ENCODE results near the gene FAM53C. TPM values are rescaled to one million over a fixed set of nuclear protein-coding genes. Genes with fewer than 3 reads are reported as not detected.

The FAM53C gene
- total and polyA plus RNA-seq, 5 donors from 2014 or later, result 20.4 to 57.0 (median 27.9) TPM

GRCh38 chr5:138360941-138361452 lies 22.9 kb downstream of the FAM53C start:
- ATAC-seq (ENCODE audit: low read depth in 2 of 2), result no peak
- peak overlapping the region in 2 of 3 donors; percentile 3 to 74 for H3K27ac Mint-ChIP-seq
- H3K4me1 ChIP-seq (ENCODE audit: control insufficient read depth, insufficient read depth, low read length, poor library complexity, severe bottlenecking), result peaks cover 9% of the 10 kb centered on the region
- no peaks in the 10 kb centered on the region for H3K9me3 ChIP-seq (ENCODE audit: control insufficient read depth in 2 of 2, low read length in 2 of 2)
- no peak for DNase-seq
- H3K9me3 Mint-ChIP-seq, result no peaks in the 10 kb centered on the region
- H3K36me3 Mint-ChIP-seq, result peaks cover 10% of the 10 kb centered on the region
- H3K27me3 Mint-ChIP-seq, result no peaks in the 10 kb centered on the region
- no peaks in the 10 kb centered on the region for H3K36me3 ChIP-seq (ENCODE audit: control insufficient read depth, insufficient read depth, low read length)
- no peak overlapping the region for H3K4me3 ChIP-seq (ENCODE audit: low read depth, low read length)
- H3K27ac ChIP-seq (ENCODE audit: insufficient read depth, low read length, poor library complexity, severe bottlenecking), result no peak overlapping the region
- no peaks in the 10 kb centered on the region for H3K27me3 ChIP-seq (ENCODE audit: control insufficient read depth, insufficient read depth, low read length)
- H3K4me1 Mint-ChIP-seq, result peaks cover 33 to 54% (median 40%) of the 10 kb centered on the region in 4 donors
- H3K4me3 Mint-ChIP-seq, result peak overlapping the region; percentile 3 to 83 (median 66)

DNA sequence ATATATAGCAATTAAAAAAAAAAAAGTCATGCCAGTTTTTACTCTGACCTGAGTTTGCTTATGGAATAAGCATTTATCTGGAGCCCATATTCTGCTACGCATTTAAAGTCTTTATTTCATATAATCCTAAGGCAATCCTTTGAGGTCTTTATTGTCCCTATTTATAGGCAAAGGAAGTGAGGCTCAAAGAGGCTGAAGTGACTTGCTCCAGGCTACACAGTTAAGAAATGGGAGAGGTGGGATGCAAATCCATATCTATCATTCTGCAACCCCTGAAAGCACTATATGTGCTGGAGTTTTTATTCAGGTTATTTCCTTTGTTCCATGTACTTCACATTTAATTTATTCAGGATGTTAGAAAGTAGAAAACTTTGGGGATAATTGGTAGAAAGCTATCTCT lies 26.5 kb downstream of the FAM53C start:
- Histone ChIP-seq H3K27ac (ENCODE audit: insufficient read depth, low read length, poor library complexity, severe bottlenecking) (no peak overlapping the region), H3K9me3 (ENCODE audit: control insufficient read depth in 2 of 2, low read length in 2 of 2) (no peaks in the 10 kb centered on the region), H3K36me3 (ENCODE audit: control insufficient read depth, insufficient read depth, low read length) (no peaks in the 10 kb centered on the region), H3K4me1 (ENCODE audit: control insufficient read depth, insufficient read depth, low read length, poor library complexity, severe bottlenecking) (peaks cover 22% of the 10 kb centered on the region), H3K4me3 (ENCODE audit: low read depth, low read length) (no peak overlapping the region), H3K27me3 (ENCODE audit: control insufficient read depth, insufficient read depth, low read length) (no peaks in the 10 kb centered on the region)
- no peaks in the 10 kb centered on the region for H3K27me3 Mint-ChIP-seq
- no peak overlapping the region for H3K27ac Mint-ChIP-seq
- no peak overlapping the region for H3K4me3 Mint-ChIP-seq
- H3K9me3 Mint-ChIP-seq, result peaks cover 0 to 1% (median 0%) of the 10 kb centered on the region in 7 donors
- ATAC-seq (ENCODE audit: low read depth in 2 of 2) (no peak), DNase-seq (no peak)
- H3K4me1 Mint-ChIP-seq, result peaks cover 52 to 70% (median 55%) of the 10 kb centered on the region in 4 donors
- peaks cover 12% of the 10 kb centered on the region for H3K36me3 Mint-ChIP-seq

DNA sequence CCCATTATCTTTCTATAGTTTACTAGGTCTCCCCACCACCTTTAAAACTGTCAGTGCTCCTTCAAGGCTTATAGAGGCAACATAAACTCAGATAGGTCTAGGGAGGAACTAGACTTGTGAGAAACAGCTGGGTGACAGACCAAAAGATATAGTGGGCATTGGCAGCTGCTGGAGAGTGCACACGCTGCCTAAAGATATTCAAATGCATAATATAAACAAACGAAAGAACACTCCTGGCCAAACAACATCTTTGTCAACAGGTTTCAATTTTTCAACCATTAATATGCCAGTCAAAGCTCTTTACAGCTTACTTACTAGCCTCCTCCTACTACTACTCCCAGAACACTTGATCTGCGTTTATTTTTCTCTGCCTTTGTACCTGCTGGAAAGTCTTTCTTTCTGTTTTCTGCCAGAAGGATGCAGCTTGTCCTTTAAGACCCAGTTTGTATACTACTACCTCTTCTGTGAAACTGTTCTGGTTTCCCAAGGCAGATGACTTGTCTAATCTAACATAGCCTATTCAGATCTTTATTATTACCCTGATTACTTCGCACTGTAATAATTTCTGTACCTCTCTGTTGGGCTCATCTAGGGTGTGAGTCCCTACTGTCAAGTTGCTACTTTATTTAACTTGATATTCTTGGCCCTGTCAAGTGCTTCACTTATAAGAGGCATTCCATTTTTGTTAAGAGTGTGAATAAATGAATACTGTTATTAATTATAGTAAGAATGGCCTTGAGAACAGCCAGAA lies 28.7 kb downstream of the FAM53C start:
- Histone ChIP-seq H3K4me1 (ENCODE audit: control insufficient read depth, insufficient read depth, low read length, poor library complexity, severe bottlenecking) (peaks cover 20% of the 10 kb centered on the region), H3K9me3 (ENCODE audit: control insufficient read depth in 2 of 2, low read length in 2 of 2) (no peaks in the 10 kb centered on the region), H3K27me3 (ENCODE audit: control insufficient read depth, insufficient read depth, low read length) (no peaks in the 10 kb centered on the region), H3K4me3 (ENCODE audit: low read depth, low read length) (peak overlapping the region; percentile 27), H3K36me3 (ENCODE audit: control insufficient read depth, insufficient read depth, low read length) (no peaks in the 10 kb centered on the region), H3K27ac (ENCODE audit: insufficient read depth, low read length, poor library complexity, severe bottlenecking) (no peak overlapping the region)
- H3K9me3 Mint-ChIP-seq, result peaks cover 0 to 1% (median 0%) of the 10 kb centered on the region in 7 donors
- H3K27me3 Mint-ChIP-seq, result no peaks in the 10 kb centered on the region
- peak overlapping the region in 2 of 3 donors; percentile 1 to 91 for H3K27ac Mint-ChIP-seq
- peaks cover 41 to 59% (median 43%) of the 10 kb centered on the region in 4 donors for H3K4me1 Mint-ChIP-seq
- ATAC-seq (ENCODE audit: low read depth in 2 of 2) (no peak), DNase-seq (no peak)
- H3K4me3 Mint-ChIP-seq, result peak overlapping the region in 1 of 4 donors; percentile 31
- peaks cover 11% of the 10 kb centered on the region for H3K36me3 Mint-ChIP-seq

DNA sequence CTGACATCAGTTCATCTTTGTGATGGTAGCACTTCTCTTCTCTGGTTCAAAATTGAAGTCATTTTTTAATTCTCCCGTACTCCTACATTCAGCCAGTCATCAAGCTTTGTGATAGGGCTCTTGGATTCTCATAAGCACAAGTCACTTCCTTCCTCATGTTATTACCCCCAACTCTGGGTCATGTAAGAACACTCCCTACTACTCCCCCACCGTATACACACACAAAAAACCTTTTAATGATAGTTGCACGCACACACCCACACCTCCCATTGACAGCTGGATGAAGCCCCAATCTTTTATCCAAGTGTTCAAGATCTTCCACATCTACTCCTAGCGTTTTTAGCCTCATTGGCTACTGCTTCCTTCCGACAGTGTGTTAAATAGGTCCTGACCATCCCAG lies 31.2 kb downstream of the FAM53C start:
- Mint-ChIP-seq H3K4me1 (peaks cover 33 to 48% (median 37%) of the 10 kb centered on the region in 4 donors), H3K4me3 (peak overlapping the region in 1 of 4 donors; percentile 33), H3K27ac (peak overlapping the region in 2 of 3 donors; percentile 13 to 70), H3K36me3 (peaks cover 7% of the 10 kb centered on the region), H3K9me3 (peaks cover 0 to 1% (median 0%) of the 10 kb centered on the region in 7 donors), H3K27me3 (no peaks in the 10 kb centered on the region)
- ATAC-seq (ENCODE audit: low read depth in 2 of 2), result no peak
- Histone ChIP-seq H3K36me3 (ENCODE audit: control insufficient read depth, insufficient read depth, low read length) (peaks cover 17% of the 10 kb centered on the region), H3K27ac (ENCODE audit: insufficient read depth, low read length, poor library complexity, severe bottlenecking) (no peak overlapping the region), H3K9me3 (ENCODE audit: control insufficient read depth in 2 of 2, low read length in 2 of 2) (no peaks in the 10 kb centered on the region), H3K4me1 (ENCODE audit: control insufficient read depth, insufficient read depth, low read length, poor library complexity, severe bottlenecking) (peaks cover 20% of the 10 kb centered on the region), H3K4me3 (ENCODE audit: low read depth, low read length) (no peak overlapping the region), H3K27me3 (ENCODE audit: control insufficient read depth, insufficient read depth, low read length) (no peaks in the 10 kb centered on the region)
- DNase-seq, result no peak

DNA sequence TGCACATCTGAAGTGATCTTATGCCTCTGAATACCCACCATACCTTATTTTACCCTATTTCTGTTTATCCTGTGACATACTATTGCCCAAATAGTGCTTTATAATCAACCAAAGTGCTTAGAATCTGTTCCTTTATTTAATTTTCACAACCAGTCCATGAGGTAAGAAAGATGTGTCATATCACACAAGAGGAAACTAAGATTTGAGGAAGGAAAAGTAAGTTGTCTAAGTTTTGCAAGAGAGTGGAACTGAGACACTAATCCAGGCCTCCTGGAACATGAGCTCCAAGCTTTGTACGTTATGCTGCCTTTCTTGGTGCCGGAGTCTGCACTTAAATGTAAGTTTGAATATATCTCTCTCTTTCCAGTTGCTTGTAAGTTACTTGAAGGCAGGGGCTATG lies 31.6 kb downstream of the FAM53C start:
- H3K4me3 Mint-ChIP-seq, result peak overlapping the region in 1 of 4 donors; percentile 33
- DNase-seq, result no peak
- no peak for ATAC-seq (ENCODE audit: low read depth in 2 of 2)
- Histone ChIP-seq H3K4me1 (ENCODE audit: control insufficient read depth, insufficient read depth, low read length, poor library complexity, severe bottlenecking) (peaks cover 20% of the 10 kb centered on the region), H3K27me3 (ENCODE audit: control insufficient read depth, insufficient read depth, low read length) (no peaks in the 10 kb centered on the region), H3K9me3 (ENCODE audit: control insufficient read depth in 2 of 2, low read length in 2 of 2) (no peaks in the 10 kb centered on the region), H3K27ac (ENCODE audit: insufficient read depth, low read length, poor library complexity, severe bottlenecking) (no peak overlapping the region), H3K36me3 (ENCODE audit: control insufficient read depth, insufficient read depth, low read length) (peaks cover 21% of the 10 kb centered on the region), H3K4me3 (ENCODE audit: low read depth, low read length) (no peak overlapping the region)
- peaks cover 30 to 47% (median 35%) of the 10 kb centered on the region in 4 donors for H3K4me1 Mint-ChIP-seq
- peaks cover 7% of the 10 kb centered on the region for H3K36me3 Mint-ChIP-seq
- H3K27ac Mint-ChIP-seq, result no peak overlapping the region
- H3K9me3 Mint-ChIP-seq, result peaks cover 0 to 1% (median 0%) of the 10 kb centered on the region in 7 donors
- H3K27me3 Mint-ChIP-seq, result no peaks in the 10 kb centered on the region

DNA sequence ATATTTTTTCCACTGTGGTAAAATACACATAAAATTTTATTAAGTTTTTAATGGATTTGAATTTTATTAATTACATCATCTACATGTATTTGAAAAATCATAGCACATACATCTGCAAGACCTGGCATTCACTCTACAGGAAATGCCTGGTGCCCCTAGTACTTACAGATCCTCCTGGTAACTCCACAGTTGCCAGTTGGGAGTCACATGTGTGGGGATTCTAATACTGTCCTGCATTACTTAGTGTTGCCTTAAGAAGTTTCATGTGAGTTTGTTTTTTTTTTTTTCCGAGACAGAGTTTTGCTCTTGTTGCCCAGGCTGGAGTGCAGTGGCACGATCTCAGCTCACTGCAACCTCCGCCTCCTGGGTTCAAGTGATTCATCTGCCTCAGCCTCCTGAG lies 32.5 kb downstream of the FAM53C start:
- peaks cover 20% of the 10 kb centered on the region for H3K4me1 ChIP-seq (ENCODE audit: control insufficient read depth, insufficient read depth, low read length, poor library complexity, severe bottlenecking)
- peaks cover 25% of the 10 kb centered on the region for H3K36me3 ChIP-seq (ENCODE audit: control insufficient read depth, insufficient read depth, low read length)
- H3K4me3 ChIP-seq (ENCODE audit: low read depth, low read length), result no peak overlapping the region
- no peak for DNase-seq
- H3K4me1 Mint-ChIP-seq, result peaks cover 30 to 44% (median 34%) of the 10 kb centered on the region in 4 donors
- H3K27ac ChIP-seq (ENCODE audit: insufficient read depth, low read length, poor library complexity, severe bottlenecking), result no peak overlapping the region
- H3K9me3 Mint-ChIP-seq, result peaks cover 0 to 1% (median 0%) of the 10 kb centered on the region in 7 donors
- H3K36me3 Mint-ChIP-seq, result peaks cover 7% of the 10 kb centered on the region
- no peaks in the 10 kb centered on the region for H3K27me3 Mint-ChIP-seq
- H3K4me3 Mint-ChIP-seq, result no peak overlapping the region
- no peaks in the 10 kb centered on the region for H3K9me3 ChIP-seq (ENCODE audit: control insufficient read depth in 2 of 2, low read length in 2 of 2)
- H3K27me3 ChIP-seq (ENCODE audit: control insufficient read depth, insufficient read depth, low read length), result no peaks in the 10 kb centered on the region
- H3K27ac Mint-ChIP-seq, result no peak overlapping the region
- no peak for ATAC-seq (ENCODE audit: low read depth in 2 of 2)

DNA sequence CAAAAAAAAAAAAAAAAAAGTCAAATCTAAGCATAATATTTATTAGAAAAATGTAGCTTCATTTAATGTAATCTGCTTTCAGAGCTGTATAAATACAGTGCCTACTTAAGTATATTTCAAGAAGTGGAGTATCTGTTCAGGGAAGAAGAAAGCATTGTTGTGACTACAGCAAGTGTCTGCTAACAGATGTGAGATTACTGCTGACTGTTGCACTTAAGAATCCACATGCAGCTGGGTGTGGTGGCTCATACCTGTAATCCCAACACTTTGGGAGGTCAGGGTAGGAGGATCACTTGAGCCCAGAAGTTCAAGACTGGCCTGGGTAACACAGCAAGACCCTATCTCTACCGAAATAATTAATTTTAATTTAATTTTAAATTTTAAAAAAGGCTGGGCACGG lies 33.4 kb downstream of the FAM53C start:
- Mint-ChIP-seq H3K27ac (no peak overlapping the region), H3K9me3 (peaks cover 0 to 1% (median 0%) of the 10 kb centered on the region in 7 donors), H3K36me3 (peaks cover 3% of the 10 kb centered on the region), H3K27me3 (no peaks in the 10 kb centered on the region), H3K4me1 (peaks cover 25 to 38% (median 28%) of the 10 kb centered on the region in 4 donors), H3K4me3 (no peak overlapping the region)
- H3K4me3 ChIP-seq (ENCODE audit: low read depth, low read length), result no peak overlapping the region
- H3K27ac ChIP-seq (ENCODE audit: insufficient read depth, low read length, poor library complexity, severe bottlenecking), result no peak overlapping the region
- peaks cover 17% of the 10 kb centered on the region for H3K4me1 ChIP-seq (ENCODE audit: control insufficient read depth, insufficient read depth, low read length, poor library complexity, severe bottlenecking)
- no peaks in the 10 kb centered on the region for H3K27me3 ChIP-seq (ENCODE audit: control insufficient read depth, insufficient read depth, low read length)
- no peak for ATAC-seq (ENCODE audit: low read depth in 2 of 2)
- peaks cover 31% of the 10 kb centered on the region for H3K36me3 ChIP-seq (ENCODE audit: control insufficient read depth, insufficient read depth, low read length)
- no peaks in the 10 kb centered on the region for H3K9me3 ChIP-seq (ENCODE audit: control insufficient read depth in 2 of 2, low read length in 2 of 2)
- DNase-seq, result no peak

Measured in CD4-positive, CD25-positive, alpha-beta regulatory T cell (primary cell).